IMR-90 (cell line): ENCODE data around the gene BZW2. TPM values are rescaled to one million over a fixed set of nuclear protein-coding genes. Genes with fewer than 3 reads are reported as not detected.

Experiments
- ATAC-seq: fragments of 200-7000 bp; cut with Tn5 transposase; 2 replicates; pipeline ENCODE4 v1.9.1; 2020; ENCODE audit warnings: low read depth, mild to moderate bottlenecking, moderate library complexity
- BruUV-seq: library from RNA; stranded (reverse); fragments of 400-500 nt; replicated peaks from 2 replicates; lab custom pipeline; 2021; lab: Mats Ljungman, UMichigan
- CTCF ChIA-PET: fragments of 300-600 bp; formaldehyde crosslinking; extraction: SDS; loops from one replicate; lab custom pipeline; 2021; ENCODE audit warnings: antibody characterized with exemption; lab: Yijun Ruan, JAX
- POLR2A ChIA-PET: fragments of 300-600 bp; sonication (Branson Sonifier 250); formaldehyde crosslinking; loops from one replicate; lab custom pipeline; 2022; ENCODE audit warnings: antibody characterized with exemption; ENCODE audit not compliant: unreplicated experiment; lab: Charles Lee
- DNase-seq: peaks from one replicate; pipeline ENCODE4 v3.0.0; 2013
- H2AFZ ChIP-seq: replicated peaks from 2 replicates; pipeline ENCODE3; 2013; ENCODE audit warnings: low read length, mild to moderate bottlenecking; ENCODE audit not compliant: poor library complexity
- H2AK5ac ChIP-seq: 2 replicates; pipeline ENCODE4 v1.6.1; 2013; ENCODE audit warnings: low read depth, low read length, inconsistent platforms
- H2AK9ac ChIP-seq: replicated peaks from 2 replicates; pipeline ENCODE3; 2013; ENCODE audit warnings: mild to moderate bottlenecking, low read depth, low read length, moderate library complexity; ENCODE audit not compliant: poor library complexity
- H2BK120ac ChIP-seq: 2 replicates; pipeline ENCODE4 v1.6.1; 2013; ENCODE audit warnings: low read depth, low read length, inconsistent platforms
- H2BK15ac ChIP-seq: 3 replicates; pipeline ENCODE4 v1.6.1; 2013; ENCODE audit warnings: low read depth, low read length, inconsistent platforms
- H2BK20ac ChIP-seq: 2 replicates; pipeline ENCODE4 v1.6.1; 2013; ENCODE audit warnings: low read depth, mild to moderate bottlenecking, inconsistent platforms, low read length, moderate library complexity
- H2BK5ac ChIP-seq: 2 replicates; pipeline ENCODE4 v1.6.1; 2013; ENCODE audit warnings: mild to moderate bottlenecking, low read depth, low read length, inconsistent platforms; ENCODE audit not compliant: poor library complexity, severe bottlenecking
- H3K14ac ChIP-seq: replicated peaks from 2 replicates; pipeline ENCODE4 v1.6.1; 2013; ENCODE audit warnings: low read depth, low read length, inconsistent platforms
- H3K18ac ChIP-seq: 2 replicates; pipeline ENCODE4 v1.6.1; 2013; ENCODE audit warnings: low read depth, low read length, control low read depth
- H3K23ac ChIP-seq: 2 replicates; pipeline ENCODE4 v1.6.1; 2013; ENCODE audit warnings: low read depth, low read length, inconsistent platforms
- H3K27ac ChIP-seq: 2 replicates; pipeline ENCODE4 v1.5.1; 2013; ENCODE audit warnings: mild to moderate bottlenecking, control low read depth, low read length; ENCODE audit not compliant: insufficient read depth
- H3K27me3 ChIP-seq: 2 replicates; pipeline ENCODE4 v1.6.1; 2013; ENCODE audit warnings: low read length; ENCODE audit not compliant: control insufficient read depth, insufficient read depth
- H3K36me3 ChIP-seq: 2 replicates; pipeline ENCODE4 v1.6.1; 2013; ENCODE audit warnings: low read length, mixed read lengths; ENCODE audit not compliant: control insufficient read depth, insufficient read depth
- H3K4ac ChIP-seq: 2 replicates; pipeline ENCODE4 v1.6.1; 2013; ENCODE audit warnings: low read depth, low read length, inconsistent platforms
- H3K4me1 ChIP-seq: 2 replicates; pipeline ENCODE4 v1.6.1; 2013; ENCODE audit warnings: low read length, mixed read lengths; ENCODE audit not compliant: control insufficient read depth, insufficient read depth
- H3K4me2 ChIP-seq: 2 replicates; pipeline ENCODE4 v1.6.1; 2013; ENCODE audit warnings: low read depth, mild to moderate bottlenecking, control low read depth, low read length, moderate library complexity
- H3K4me3 ChIP-seq: 2 replicates; pipeline ENCODE4 v1.5.1; 2013; ENCODE audit warnings: low read depth, mild to moderate bottlenecking, control low read depth, low read length, moderate library complexity; ENCODE audit not compliant: insufficient read depth
- H3K56ac ChIP-seq: 2 replicates; pipeline ENCODE4 v1.6.1; 2013; ENCODE audit warnings: low read length, inconsistent platforms; ENCODE audit not compliant: insufficient read depth; ENCODE audit errors: extremely low read depth
- H3K79me1 ChIP-seq, 2 experiments: 2 replicates each; pipeline ENCODE4 v1.6.1; 2013; ENCODE audit warnings: low read length in 2 of 2, inconsistent platforms in 1 of 2, low read depth in 1 of 2
- H3K9ac ChIP-seq: 2 replicates; pipeline ENCODE4 v1.6.1; 2013; ENCODE audit warnings: low read depth, low read length, control low read depth
- H3K9me1 ChIP-seq: 2 replicates; pipeline ENCODE4 v1.6.1; 2013; ENCODE audit warnings: low read length, inconsistent platforms; ENCODE audit not compliant: insufficient read depth
- H3K9me3 ChIP-seq: 2 replicates; pipeline ENCODE4 v1.6.1; 2013; ENCODE audit warnings: low read length; ENCODE audit not compliant: control insufficient read depth, insufficient read depth
- H4K20me1 ChIP-seq: 2 replicates; pipeline ENCODE4 v1.6.1; 2013; ENCODE audit warnings: low read length, inconsistent platforms; ENCODE audit not compliant: insufficient read depth
- H4K5ac ChIP-seq: 2 replicates; pipeline ENCODE4 v1.6.1; 2013; ENCODE audit warnings: mild to moderate bottlenecking, low read depth, low read length, control low read depth
- H4K8ac ChIP-seq, 2 experiments: 2 replicates each; pipeline ENCODE4 v1.6.1; 2013; ENCODE audit warnings: low read depth in 2 of 2, low read length in 2 of 2, control low read depth in 1 of 2, inconsistent platforms in 1 of 2
- H4K91ac ChIP-seq: 2 replicates; pipeline ENCODE4 v1.6.1; 2013; ENCODE audit warnings: low read depth, low read length, inconsistent platforms; ENCODE audit not compliant: insufficient read depth
- FOS ChIP-seq: fragments of 150-350 bp; IDR thresholded peaks from 2 replicates; pipeline ENCODE4 v1.6.1; 2016; ENCODE audit warnings: low read depth, low read length
- RAD21 ChIP-seq: IDR thresholded peaks from 2 replicates; pipeline ENCODE4 v1.6.1; 2012; ENCODE audit warnings: low read length, improper control_type of control experiment
- WGBS, 2 experiments: methylation state at CpG; one replicate each; pipeline versions ENCODE4 v1.1.5 to v1.1.7; 2013; ENCODE audit warnings: missing lambda C conversion rate in 2 of 2; ENCODE audit not compliant: insufficient read length in 1 of 2; ENCODE audit errors: extremely low coverage in 2 of 2; 5-methylcytosine and 5-hydroxymethylcytosine counted together
- dilution Hi-C: fragments of 300-500 bp; cut with HindIII; formaldehyde crosslinking; loops from one replicate; pipeline ENCODE4 v1.14.3; 2018; ENCODE audit warnings: low sequenced_read_pairs; ENCODE audit not compliant: unreplicated experiment
- in situ Hi-C: fragments of 300-500 bp; cut with MboI; formaldehyde crosslinking; loops from 3 replicates; pipeline ENCODE4 v1.14.3; 2019; ENCODE audit warnings: low sequenced_read_pairs, inconsistent platforms, mixed read lengths
- intact Hi-C: fragments of 100-400 bp; cut with micrococcal nuclease; formaldehyde crosslinking; loops from 2 replicates; pipeline ENCODE4 v1.10.0; 2022
- polyA plus RNA-seq, 3 experiments: library from polyadenylated mRNA; depleted of rRNA; stranded (reverse); fragments of >200 nt; gene quantifications; 2 replicates each; pipeline ENCODE4 v1.2.3, GENCODE V29; 2012; ENCODE audit warnings: low replicate concordance in 1 of 3
- total RNA-seq: library from RNA; depleted of rRNA; stranded (reverse); fragments of >200 nt; gene quantifications from 2 replicates; pipeline ENCODE4 v1.2.3, GENCODE V29; 2012
- TF ChIP-seq, protein P1 (sequence below): conservative IDR thresholded peaks from 2 replicates; pipeline ENCODE4 v1.5.1; 2012; ENCODE audit warnings: mild to moderate bottlenecking, low read depth, low read length, improper control_type of control experiment

Gene BZW2
- total and polyA plus RNA-seq, 2 of the 4 experiments (the other 2 are of a cell fraction): 58.1 to 92.9 TPM

DNA sequence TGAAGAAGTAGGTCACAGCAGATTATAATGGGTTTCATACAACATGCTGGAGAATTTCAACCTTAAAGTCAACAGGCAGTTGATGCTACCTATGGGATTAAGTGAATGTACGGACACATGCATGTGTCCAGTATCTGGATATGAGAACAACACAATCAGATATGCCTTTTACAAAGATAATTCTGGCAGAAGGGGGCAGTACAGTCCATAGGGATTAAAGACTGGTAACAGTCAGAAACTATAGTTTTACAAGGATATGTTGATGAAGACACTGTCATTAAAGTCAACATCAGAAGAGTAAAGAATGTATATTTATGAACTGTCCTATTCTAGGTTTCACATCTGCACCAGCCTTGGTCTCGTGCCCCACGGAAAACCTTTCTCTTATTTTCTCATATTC, 41.9 kb upstream of the BZW2 start:
- dilution Hi-C loops: no loop called here
- Histone ChIP-seq H3K27me3 (no peaks in the 10 kb centered on the region), H3K4me1 (0 out of 2 replicates have a peak, but pooled peaks cover 3% of the 10 kb centered on the region), H3K23ac (no peak overlapping the region), H3K27ac (no peak overlapping the region), H2BK120ac (no peak overlapping the region), H3K4me3 (no peak overlapping the region), H4K20me1 (no peaks in the 10 kb centered on the region), H2BK5ac (no peak overlapping the region), H3K14ac (no peak overlapping the region), H2AK9ac (no peak overlapping the region), H3K9me3 (no peaks in the 10 kb centered on the region), H2AK5ac (no peak overlapping the region), H3K18ac (no peak overlapping the region), H3K9me1 (no peaks in the 10 kb centered on the region), H3K4ac (no peak overlapping the region), H4K5ac (no peak overlapping the region), H2AFZ (no peak overlapping the region), H2BK20ac (no peak overlapping the region), H4K8ac (no peak overlapping the region), H3K56ac (no peak overlapping the region), H3K36me3 (peaks cover 27% of the 10 kb centered on the region), H3K9ac (no peak overlapping the region), H4K91ac (no peak overlapping the region), H2BK15ac (no peak overlapping the region), H3K79me1 (peaks cover 0 to 2% of the 10 kb centered on the region in 2 experiments; a peak in 2 of 4 replicates), H3K4me2 (no peak overlapping the region)
- no CpG with 5 or more reads among the region's 3 CpGs for WGBS, 2 experiments
- no peak for DNase-seq
- CTCF ChIA-PET: interaction anchor here (1.2 kb wide), 1 partner anchor 9 kb away, joined by 3 read pairs; no protein-coding TSS in a partner anchor
- POLR2A ChIA-PET: no interaction called here
- intact Hi-C loops: loop anchor here (5.0 kb wide), 1 partner anchor 543 kb away; no protein-coding TSS in a partner anchor
- no TSS peak for BruUV-seq
- in situ Hi-C loops: loop anchor here (25.0 kb wide), 1 partner anchor 308 kb away; no protein-coding TSS in a partner anchor
- TF ChIP-seq RAD21 (peak; percentile 17; the same call in 1 of the 2 replicates), FOS (no peak)
- TF ChIP-seq, protein P1, sequence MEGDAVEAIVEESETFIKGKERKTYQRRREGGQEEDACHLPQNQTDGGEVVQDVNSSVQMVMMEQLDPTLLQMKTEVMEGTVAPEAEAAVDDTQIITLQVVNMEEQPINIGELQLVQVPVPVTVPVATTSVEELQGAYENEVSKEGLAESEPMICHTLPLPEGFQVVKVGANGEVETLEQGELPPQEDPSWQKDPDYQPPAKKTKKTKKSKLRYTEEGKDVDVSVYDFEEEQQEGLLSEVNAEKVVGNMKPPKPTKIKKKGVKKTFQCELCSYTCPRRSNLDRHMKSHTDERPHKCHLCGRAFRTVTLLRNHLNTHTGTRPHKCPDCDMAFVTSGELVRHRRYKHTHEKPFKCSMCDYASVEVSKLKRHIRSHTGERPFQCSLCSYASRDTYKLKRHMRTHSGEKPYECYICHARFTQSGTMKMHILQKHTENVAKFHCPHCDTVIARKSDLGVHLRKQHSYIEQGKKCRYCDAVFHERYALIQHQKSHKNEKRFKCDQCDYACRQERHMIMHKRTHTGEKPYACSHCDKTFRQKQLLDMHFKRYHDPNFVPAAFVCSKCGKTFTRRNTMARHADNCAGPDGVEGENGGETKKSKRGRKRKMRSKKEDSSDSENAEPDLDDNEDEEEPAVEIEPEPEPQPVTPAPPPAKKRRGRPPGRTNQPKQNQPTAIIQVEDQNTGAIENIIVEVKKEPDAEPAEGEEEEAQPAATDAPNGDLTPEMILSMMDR: 0 out of 2 replicates have a peak, but pooled peaks have one; percentile 24
- ATAC-seq: peak; percentile 40; the same call in 1 of the 2 replicates
